ENCODE results near the gene KCNJ6. TPM values are rescaled to one million over a fixed set of nuclear protein-coding genes. Genes with fewer than 3 reads are reported as not detected.

KCNJ6 gene
- total and polyA plus RNA-seq, 10 of the 15 experiments (the other 5 are each of a cell fraction or from before 2014, with no cell fraction given), result 0.03 to 0.07 (median 0.04) TPM; not detected in 7

- TF ChIP-seq SKIL (IDR thresholded peaks at IDR 0.05; ENCODE audit: low read depth, poor library complexity, severe bottlenecking), result no peak
Observed at GRCh38 chr21:37837381-37837780, 78.9 kb downstream of the KCNJ6 start (continued).

GRCh38 chr21:37835481-37835880 lies 80.8 kb downstream of the KCNJ6 start:
- Histone ChIP-seq H3K27ac (ENCODE audit: control insufficient read depth, insufficient read depth) (no peak overlapping the region), H3K27me3 (replicated peaks in 1 of 2; ENCODE audit: control insufficient read depth in 2 of 2, insufficient read depth in 2 of 2, low read length in 1 of 2) (no peaks in the 10 kb centered on the region), H4K20me1 (ENCODE audit: control insufficient read depth, insufficient read depth) (no peaks in the 10 kb centered on the region), H3K79me2 (ENCODE audit: control insufficient read depth, insufficient read depth, low read length) (no peaks in the 10 kb centered on the region), H3K9ac (ENCODE audit: control insufficient read depth, insufficient read depth, low read length) (no peak overlapping the region), H3K36me3 (ENCODE audit: control insufficient read depth in 2 of 2, insufficient read depth in 2 of 2, low read length in 1 of 2) (no peaks in the 10 kb centered on the region), H3K4me3 (no peak overlapping the region), H2AFZ (ENCODE audit: control insufficient read depth, low read depth, low read length) (no peak overlapping the region), H3K4me1 (ENCODE audit: control insufficient read depth, insufficient read depth, low read length) (no peaks in the 10 kb centered on the region), H3K9me3 (replicated peaks; ENCODE audit: control insufficient read depth, insufficient read depth, low read length) (no peaks in the 10 kb centered on the region), H3K4me2 (ENCODE audit: control insufficient read depth, insufficient read depth) (no peak overlapping the region)
- WGBS (ENCODE audit: insufficient coverage, insufficient replicate concordance, low lambda C conversion rate, missing lambda C conversion rate), result 36% methylated on average over 3 of the region's 3 CpGs
- ATAC-seq (no peak), DNase-seq (ENCODE audit: low read depth, low spot score) (no peak), FAIRE-seq (no peak)
- in situ Hi-C loops (cut with MboI) (no loop called here), intact Hi-C loops (cut with micrococcal nuclease; ENCODE audit: unreplicated experiment) (no loop called here)
- ChIA-PET CTCF (no interaction called here), POLR2A (no interaction called here), SMC1A (ENCODE audit: uncharacterized antibody, unreplicated experiment) (no interaction called here), RAD21 (ENCODE audit: unreplicated experiment) (no interaction called here)
- TF ChIP-seq CHD2 (IDR thresholded peaks at IDR 0.05; ENCODE audit: borderline replicate concordance, low read depth, low read length) (no peak), ZSCAN29 (IDR thresholded peaks at IDR 0.05) (no peak), POLR2AphosphoS2 (IDR thresholded peaks at IDR 0.05; ENCODE audit: low read depth, low read length) (no peak), TCF7 (IDR thresholded peaks at IDR 0.05; ENCODE audit: borderline replicate concordance) (no peak), RELA (IDR thresholded peaks at IDR 0.05; ENCODE audit: borderline replicate concordance, partially characterized antibody) (no peak), TARDBP (IDR thresholded peaks at IDR 0.05; ENCODE audit: borderline replicate concordance) (no peak), ZNF622 (IDR thresholded peaks at IDR 0.05) (no peak), RUNX3 (IDR thresholded peaks at IDR 0.05; ENCODE audit: low read length) (no peak), NFYB (IDR thresholded peaks at IDR 0.05; ENCODE audit: insufficient read depth, low read depth, low read length) (no peak), RAD21 (IDR thresholded peaks at IDR 0.05; ENCODE audit: insufficient read depth, low read depth, low read length) (no peak)
- TF ChIP-seq, protein P1, sequence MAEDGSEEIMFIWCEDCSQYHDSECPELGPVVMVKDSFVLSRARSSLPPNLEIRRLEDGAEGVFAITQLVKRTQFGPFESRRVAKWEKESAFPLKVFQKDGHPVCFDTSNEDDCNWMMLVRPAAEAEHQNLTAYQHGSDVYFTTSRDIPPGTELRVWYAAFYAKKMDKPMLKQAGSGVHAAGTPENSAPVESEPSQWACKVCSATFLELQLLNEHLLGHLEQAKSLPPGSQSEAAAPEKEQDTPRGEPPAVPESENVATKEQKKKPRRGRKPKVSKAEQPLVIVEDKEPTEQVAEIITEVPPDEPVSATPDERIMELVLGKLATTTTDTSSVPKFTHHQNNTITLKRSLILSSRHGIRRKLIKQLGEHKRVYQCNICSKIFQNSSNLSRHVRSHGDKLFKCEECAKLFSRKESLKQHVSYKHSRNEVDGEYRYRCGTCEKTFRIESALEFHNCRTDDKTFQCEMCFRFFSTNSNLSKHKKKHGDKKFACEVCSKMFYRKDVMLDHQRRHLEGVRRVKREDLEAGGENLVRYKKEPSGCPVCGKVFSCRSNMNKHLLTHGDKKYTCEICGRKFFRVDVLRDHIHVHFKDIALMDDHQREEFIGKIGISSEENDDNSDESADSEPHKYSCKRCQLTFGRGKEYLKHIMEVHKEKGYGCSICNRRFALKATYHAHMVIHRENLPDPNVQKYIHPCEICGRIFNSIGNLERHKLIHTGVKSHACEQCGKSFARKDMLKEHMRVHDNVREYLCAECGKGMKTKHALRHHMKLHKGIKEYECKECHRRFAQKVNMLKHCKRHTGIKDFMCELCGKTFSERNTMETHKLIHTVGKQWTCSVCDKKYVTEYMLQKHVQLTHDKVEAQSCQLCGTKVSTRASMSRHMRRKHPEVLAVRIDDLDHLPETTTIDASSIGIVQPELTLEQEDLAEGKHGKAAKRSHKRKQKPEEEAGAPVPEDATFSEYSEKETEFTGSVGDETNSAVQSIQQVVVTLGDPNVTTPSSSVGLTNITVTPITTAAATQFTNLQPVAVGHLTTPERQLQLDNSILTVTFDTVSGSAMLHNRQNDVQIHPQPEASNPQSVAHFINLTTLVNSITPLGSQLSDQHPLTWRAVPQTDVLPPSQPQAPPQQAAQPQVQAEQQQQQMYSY (CRISPR knock-in tag; IDR thresholded peaks at IDR 0.05), result no peak
- TF ChIP-seq, protein P2, sequence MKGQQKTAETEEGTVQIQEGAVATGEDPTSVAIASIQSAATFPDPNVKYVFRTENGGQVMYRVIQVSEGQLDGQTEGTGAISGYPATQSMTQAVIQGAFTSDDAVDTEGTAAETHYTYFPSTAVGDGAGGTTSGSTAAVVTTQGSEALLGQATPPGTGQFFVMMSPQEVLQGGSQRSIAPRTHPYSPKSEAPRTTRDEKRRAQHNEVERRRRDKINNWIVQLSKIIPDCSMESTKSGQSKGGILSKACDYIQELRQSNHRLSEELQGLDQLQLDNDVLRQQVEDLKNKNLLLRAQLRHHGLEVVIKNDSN (IDR thresholded peaks at IDR 0.05; ENCODE audit: borderline replicate concordance, extremely low read length, insufficient read depth, low read depth, low read length), result no peak
- BruUV-seq (replicated peaks), result no TSS peak

Data from GM12878 (cell line).